ENCODE results near the gene RNGTT. TPM values are rescaled to one million over a fixed set of nuclear protein-coding genes. Genes with fewer than 3 reads are reported as not detected.
"Not testable (repeated sequence)": the region's sequence is repeated elsewhere in the genome, so short reads cannot be mapped to it uniquely, and the experiment has no call there.

The RNGTT gene
- polyA plus RNA-seq, 3 donors = 1.7 to 5.6 (median 3.7) TPM

DNA sequence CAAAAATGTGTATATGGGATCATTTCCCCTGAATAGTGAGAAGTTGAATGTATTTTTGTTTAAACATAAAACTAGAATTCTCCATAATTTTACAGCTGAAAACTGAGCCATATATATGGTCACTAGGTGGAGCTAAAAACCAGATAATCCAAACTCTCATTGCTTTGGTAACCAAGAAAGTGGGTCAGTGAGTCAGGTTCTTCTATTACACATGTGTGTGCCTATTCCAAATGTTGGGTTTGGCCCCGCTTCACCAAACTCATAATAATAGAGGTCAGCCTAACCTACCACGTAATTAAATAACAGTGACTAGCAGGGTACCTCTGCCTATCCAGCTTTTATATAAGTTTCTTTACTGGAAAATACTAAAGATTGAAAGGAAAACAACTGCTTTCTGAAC, 19.3 kb upstream of the RNGTT start:
- WGBS, 3 donors = 1 to 8% (median 5%) methylated on average over 2 of the region's 2 CpGs
- no peak overlapping the region for H3K27ac ChIP-seq (ENCODE audit: low read depth, low read length)

GRCh38 chr6:88975369-88975768, 12.0 kb upstream of the RNGTT start:
- WGBS, 3 donors = 74 to 83% (median 77%) methylated on average over 3 of the region's 3 CpGs
- H3K27ac ChIP-seq (ENCODE audit: low read depth, low read length) = no peak overlapping the region

- H3K27ac ChIP-seq (ENCODE audit: low read depth, low read length) = no peak overlapping the region
- 38 to 57% (median 42%) methylated on average over 6 of the region's 6 CpGs for WGBS, 3 donors
These were observed 9.3 kb upstream of the RNGTT start for GRCh38 chr6:88972504-88973423.

DNA sequence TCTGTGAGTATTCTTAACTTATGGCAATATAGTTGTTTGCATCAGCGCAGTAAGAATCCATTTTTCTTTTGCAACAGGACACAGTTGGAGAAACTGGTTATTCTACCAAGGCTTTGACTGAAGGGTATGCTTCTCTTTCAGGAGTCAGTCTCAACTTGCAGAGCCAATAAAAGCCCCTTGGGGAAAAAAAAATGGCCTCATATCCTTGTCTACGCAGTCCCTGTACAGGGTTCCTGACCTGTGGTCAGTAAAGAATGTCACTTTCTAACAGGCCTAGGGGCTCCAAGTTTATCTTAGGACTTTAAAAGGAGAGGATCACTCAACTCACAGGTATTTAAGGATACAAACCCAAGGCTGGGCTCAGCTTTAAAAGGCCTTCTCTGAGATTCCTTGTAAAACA, 6.9 kb upstream of the RNGTT start:
- WGBS, 3 donors = 85 to 90% (median 88%) methylated on average over 2 of the region's 2 CpGs
- H3K27ac ChIP-seq (ENCODE audit: low read depth, low read length) = no peak overlapping the region

- WGBS, 3 donors = 55 to 95% (median 90%) methylated on average over 2 of the region's 2 CpGs
These were observed 5.8 kb upstream of the RNGTT start for GRCh38 chr6:88969255-88969654.

DNA sequence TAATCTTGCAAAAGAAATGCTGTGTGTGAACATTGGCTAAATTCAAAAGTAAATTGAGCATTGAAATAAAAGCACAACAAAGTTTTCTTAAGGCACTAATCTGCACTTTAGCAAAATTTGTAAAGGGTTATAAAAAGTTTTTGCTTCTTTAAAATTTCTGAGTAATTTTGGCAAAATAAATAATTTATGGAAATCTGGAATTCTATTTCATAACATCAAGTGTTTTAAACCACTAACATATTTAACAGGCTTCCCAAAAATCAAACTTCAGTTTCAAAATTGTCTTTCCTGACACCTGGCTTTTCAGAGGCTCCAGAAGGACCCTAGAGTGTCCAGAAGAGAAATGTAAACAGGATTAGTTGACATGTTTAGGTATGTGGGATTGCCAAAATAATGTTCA, 4.5 kb upstream of the RNGTT start:
- H3K27ac ChIP-seq (ENCODE audit: low read depth, low read length) = no peak overlapping the region

More at GRCh38 chr6:88969255-88969654, 5.8 kb upstream of the RNGTT start:
- H3K27ac ChIP-seq (ENCODE audit: low read depth, low read length) = not testable (repeated sequence)

DNA sequence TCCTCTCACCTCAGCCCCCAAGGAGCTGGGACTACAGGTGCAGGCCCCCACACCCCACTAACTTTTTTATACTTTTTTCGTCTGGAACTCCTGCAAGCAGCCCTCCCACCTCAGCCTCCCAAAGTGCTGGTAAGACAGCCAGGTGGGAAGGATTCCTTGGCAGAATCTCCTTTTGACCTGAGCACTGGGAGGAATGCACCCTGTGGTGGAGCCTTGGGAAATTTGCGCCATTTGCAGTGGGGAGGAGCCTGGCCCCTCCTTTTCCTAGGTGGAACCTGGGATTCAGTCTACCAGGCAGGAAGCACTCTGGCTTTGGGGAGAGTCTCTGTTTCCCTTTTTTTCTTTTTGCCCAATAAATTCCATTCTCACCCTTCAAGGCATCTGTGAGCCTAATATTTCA, 2.3 kb upstream of the RNGTT start:
- H3K27ac ChIP-seq (ENCODE audit: low read depth, low read length) = no peak overlapping the region
- WGBS, 3 donors = 83 to 92% (median 88%) methylated on average over 2 of the region's 2 CpGs

DNA sequence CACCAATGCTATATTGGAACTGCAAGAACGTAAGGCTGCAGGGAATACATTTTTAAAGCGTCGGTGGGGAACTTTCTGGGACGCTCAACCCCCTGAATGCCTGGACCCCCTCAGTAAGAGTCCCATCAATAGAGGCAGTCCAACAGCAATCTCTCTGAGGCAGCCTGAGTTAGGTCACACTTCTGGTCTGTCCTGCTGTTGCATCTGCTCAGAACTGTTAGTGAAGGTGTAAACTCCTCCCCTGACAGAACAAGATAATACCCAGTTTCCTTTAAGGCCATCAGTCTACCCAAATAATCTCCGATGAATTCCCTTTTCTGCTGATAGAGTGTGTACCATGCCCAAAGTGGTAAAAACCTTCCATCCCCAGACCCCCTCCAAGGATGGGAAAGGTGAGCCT, 1.1 kb upstream of the RNGTT start:
- H3K27ac ChIP-seq (ENCODE audit: low read depth, low read length) = no peak overlapping the region
- WGBS, 3 donors = 46 to 76% (median 73%) methylated on average over 5 of the region's 5 CpGs

- no peak overlapping the region for H3K27ac ChIP-seq (ENCODE audit: low read depth, low read length)
These were observed 4.6 kb downstream of the RNGTT start for GRCh38 chr6:88958842-88959241.

- WGBS, 3 donors = 99% methylated on average over 2 of the region's 2 CpGs
These were observed 9.7 kb downstream of the RNGTT start for GRCh38 chr6:88953550-88954386.

DNA sequence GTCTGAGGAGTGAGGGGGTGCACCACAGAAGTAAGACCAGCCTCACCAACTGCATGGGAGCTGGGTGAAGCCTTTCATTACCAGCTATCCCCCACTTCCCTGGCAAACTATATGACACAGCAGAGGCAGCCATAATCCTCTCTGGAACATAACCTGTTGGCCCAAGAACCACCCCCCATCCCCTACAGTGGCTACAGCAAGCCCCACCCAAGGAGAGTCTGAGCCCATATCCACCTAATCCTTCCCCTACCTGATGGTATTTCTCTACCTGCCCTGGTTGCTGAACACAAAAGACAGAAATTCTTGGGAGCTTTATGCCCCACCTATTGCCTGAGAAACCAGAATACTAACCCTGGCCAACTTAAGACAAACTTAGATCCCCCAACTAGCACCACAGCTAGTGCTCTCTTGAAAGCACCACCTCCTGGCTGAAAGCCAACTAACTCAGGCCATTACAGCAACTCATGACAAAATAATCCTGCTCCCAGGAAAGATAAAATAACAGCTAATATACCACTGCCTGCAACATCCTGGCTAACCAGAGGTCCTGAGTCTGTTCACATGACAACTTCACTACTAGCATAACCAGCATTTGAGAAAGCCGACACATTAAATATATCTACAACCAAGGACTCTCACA, 11.2 kb downstream of the RNGTT start:
- H3K27ac ChIP-seq (ENCODE audit: low read depth, low read length) = no peak overlapping the region
- WGBS, 3 donors = 97 to 100% (median 98%) methylated on average over 1 of the region's 1 CpG

More at GRCh38 chr6:88953550-88954386, 9.7 kb downstream of the RNGTT start:
- H3K27ac ChIP-seq (ENCODE audit: low read depth, low read length) = no peak overlapping the region

GRCh38 chr6:88945415-88946008, 17.9 kb downstream of the RNGTT start:
- H3K27ac ChIP-seq (ENCODE audit: low read depth, low read length) = no peak overlapping the region
- 81 to 90% (median 86%) methylated on average over 7 of the region's 7 CpGs for WGBS, 3 donors

GRCh38 chr6:88933521-88933920, 29.9 kb downstream of the RNGTT start:
- WGBS, 3 donors = 96 to 99% (median 97%) methylated on average over 2 of the region's 2 CpGs
- H3K27ac ChIP-seq (ENCODE audit: low read depth, low read length) = no peak overlapping the region

GRCh38 chr6:88932019-88932418, 31.4 kb downstream of the RNGTT start:
- 98% methylated on average over 5 of the region's 5 CpGs for WGBS, 3 donors

GRCh38 chr6:88922775-88923548, 40.5 kb downstream of the RNGTT start:
- 88 to 94% (median 89%) methylated on average over 4 of the region's 4 CpGs for WGBS, 3 donors
- no peak overlapping the region for H3K27ac ChIP-seq (ENCODE audit: low read depth, low read length)

More at GRCh38 chr6:88932019-88932418, 31.4 kb downstream of the RNGTT start:
- H3K27ac ChIP-seq (ENCODE audit: low read depth, low read length) = not testable (repeated sequence)

DNA sequence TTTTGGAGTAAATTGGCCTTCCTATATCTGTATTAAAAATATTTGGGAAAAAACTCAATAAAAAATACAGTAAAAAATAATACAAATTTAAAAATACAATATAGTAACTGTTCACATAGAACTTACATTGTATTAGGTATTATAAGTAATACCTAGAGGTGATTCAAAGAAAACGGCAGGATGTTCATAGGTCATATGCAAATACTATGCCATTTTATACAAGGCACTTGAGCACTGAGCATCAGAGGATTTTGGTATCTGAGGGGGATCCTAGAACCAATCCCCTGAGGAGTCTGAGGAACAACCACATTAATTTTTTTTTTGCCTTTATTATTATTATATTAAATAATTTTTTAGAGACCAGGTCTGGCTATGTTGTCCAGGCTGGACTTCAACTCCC, 41.7 kb downstream of the RNGTT start:
- WGBS, 3 donors = 84 to 96% (median 96%) methylated on average over 1 of the region's 1 CpG
- H3K27ac ChIP-seq (ENCODE audit: low read depth, low read length) = no peak overlapping the region

DNA sequence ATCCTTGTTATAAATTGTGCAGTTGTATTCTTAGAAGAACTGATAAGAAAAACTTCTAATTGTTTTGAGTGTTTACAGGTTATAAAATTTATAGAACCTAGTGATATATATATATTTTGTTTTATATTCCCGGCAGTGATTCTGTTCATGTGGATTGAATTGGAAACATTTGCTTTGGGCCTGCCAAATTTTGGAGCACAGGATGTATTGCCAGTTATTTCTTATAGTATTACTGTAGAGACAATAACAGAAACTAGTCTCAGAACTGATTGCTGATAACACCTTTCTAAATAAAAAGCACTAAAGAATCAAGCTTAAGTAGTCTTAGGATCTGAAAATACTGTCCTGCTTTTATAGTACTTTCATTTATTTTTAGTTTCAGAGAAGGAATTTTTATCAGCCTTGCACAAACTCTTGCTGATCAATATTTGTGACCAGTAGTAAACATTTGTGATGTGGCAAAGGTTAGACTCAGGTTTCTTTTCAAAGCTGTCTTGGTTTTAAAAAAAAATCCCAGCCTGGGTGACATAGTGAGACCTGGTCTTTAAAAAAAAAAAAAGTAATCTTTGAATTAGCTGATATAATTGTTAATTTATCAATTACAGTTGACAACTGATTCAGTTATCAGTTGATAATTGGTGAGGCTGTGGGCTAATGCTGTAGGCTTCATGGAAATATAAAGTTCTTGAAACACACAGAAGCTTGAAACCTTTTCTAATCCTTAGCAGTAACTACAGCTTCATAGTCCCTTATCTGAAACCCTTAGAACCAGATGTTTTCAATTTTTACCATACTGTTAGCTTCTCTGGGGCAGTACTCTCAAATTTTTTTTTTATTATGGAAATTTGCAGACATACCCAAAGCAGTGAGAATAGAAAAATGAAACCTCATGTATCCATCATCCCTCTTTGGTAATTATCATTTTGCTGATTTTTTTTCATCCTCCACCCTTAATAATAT, 42.4 kb downstream of the RNGTT start:
- WGBS, 3 donors = 85 to 93% (median 89%) methylated on average over 1 of the region's 1 CpG
- no peak overlapping the region for H3K27ac ChIP-seq (ENCODE audit: low read depth, low read length)
